ENCODE results near the gene WFS1.

Gene WFS1

GRCh38 chr4:6298035-6298434, 28.4 kb downstream of the WFS1 start:
- no peak for DNase-seq (ENCODE audit: low spot score)
- in situ Hi-C loops (cut with MboI; ENCODE audit: low sequenced_read_pairs, unreplicated experiment): no loop called here
- TF ChIP-seq, protein P1, sequence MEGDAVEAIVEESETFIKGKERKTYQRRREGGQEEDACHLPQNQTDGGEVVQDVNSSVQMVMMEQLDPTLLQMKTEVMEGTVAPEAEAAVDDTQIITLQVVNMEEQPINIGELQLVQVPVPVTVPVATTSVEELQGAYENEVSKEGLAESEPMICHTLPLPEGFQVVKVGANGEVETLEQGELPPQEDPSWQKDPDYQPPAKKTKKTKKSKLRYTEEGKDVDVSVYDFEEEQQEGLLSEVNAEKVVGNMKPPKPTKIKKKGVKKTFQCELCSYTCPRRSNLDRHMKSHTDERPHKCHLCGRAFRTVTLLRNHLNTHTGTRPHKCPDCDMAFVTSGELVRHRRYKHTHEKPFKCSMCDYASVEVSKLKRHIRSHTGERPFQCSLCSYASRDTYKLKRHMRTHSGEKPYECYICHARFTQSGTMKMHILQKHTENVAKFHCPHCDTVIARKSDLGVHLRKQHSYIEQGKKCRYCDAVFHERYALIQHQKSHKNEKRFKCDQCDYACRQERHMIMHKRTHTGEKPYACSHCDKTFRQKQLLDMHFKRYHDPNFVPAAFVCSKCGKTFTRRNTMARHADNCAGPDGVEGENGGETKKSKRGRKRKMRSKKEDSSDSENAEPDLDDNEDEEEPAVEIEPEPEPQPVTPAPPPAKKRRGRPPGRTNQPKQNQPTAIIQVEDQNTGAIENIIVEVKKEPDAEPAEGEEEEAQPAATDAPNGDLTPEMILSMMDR (IDR thresholded peaks at IDR 0.05; ENCODE audit: borderline replicate concordance, control extremely low read depth, extremely low read depth, insufficient read depth, missing control alignments): no peak

- TF ChIP-seq, protein P1 (IDR thresholded peaks at IDR 0.05; ENCODE audit: borderline replicate concordance, control extremely low read depth, extremely low read depth, insufficient read depth, missing control alignments): no peak
- in situ Hi-C loops (cut with MboI; ENCODE audit: low sequenced_read_pairs, unreplicated experiment): no loop called here
- DNase-seq (ENCODE audit: low spot score): no peak
These were observed 29.2 kb downstream of the WFS1 start for GRCh38 chr4:6298852-6299251.

- TF ChIP-seq, protein P1 (IDR thresholded peaks at IDR 0.05; ENCODE audit: borderline replicate concordance, control extremely low read depth, extremely low read depth, insufficient read depth, missing control alignments): no peak
- in situ Hi-C loops (cut with MboI; ENCODE audit: low sequenced_read_pairs, unreplicated experiment): no loop called here
- DNase-seq (ENCODE audit: low spot score): no peak
These were observed 30.2 kb downstream of the WFS1 start for GRCh38 chr4:6299875-6300274.

DNA sequence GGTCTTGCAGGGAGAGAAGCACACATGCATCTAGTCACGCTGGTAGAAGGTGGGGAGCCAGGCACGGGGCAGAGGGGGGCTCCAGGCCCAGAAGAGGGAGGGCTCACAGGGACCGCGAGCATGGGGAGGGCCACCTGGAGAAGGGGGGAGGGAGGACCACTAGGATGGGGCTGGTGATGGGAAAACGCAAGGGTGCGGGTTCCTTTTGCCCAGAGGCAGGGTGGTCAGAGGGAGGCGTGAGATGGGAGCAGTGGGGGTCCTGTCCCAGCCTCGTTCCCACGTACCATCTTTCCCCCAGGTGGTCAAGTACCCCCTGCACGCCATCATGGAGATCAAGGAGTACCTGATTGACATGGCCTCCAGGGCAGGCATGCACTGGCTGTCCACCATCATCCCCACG, 30.7 kb downstream of the WFS1 start:
- in situ Hi-C loops (cut with MboI; ENCODE audit: low sequenced_read_pairs, unreplicated experiment): no loop called here

DNA sequence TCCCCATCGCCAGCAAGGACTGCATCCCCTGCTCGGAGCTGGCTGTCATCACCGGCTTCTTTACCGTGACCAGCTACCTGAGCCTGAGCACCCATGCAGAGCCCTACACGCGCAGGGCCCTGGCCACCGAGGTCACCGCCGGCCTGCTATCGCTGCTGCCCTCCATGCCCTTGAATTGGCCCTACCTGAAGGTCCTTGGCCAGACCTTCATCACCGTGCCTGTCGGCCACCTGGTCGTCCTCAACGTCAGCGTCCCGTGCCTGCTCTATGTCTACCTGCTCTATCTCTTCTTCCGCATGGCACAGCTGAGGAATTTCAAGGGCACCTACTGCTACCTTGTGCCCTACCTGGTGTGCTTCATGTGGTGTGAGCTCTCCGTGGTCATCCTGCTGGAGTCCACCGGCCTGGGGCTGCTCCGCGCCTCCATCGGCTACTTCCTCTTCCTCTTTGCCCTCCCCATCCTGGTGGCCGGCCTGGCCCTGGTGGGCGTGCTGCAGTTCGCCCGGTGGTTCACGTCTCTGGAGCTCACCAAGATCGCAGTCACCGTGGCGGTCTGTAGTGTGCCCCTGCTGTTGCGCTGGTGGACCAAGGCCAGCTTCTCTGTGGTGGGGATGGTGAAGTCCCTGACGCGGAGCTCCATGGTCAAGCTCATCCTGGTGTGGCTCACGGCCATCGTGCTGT, 31.5 kb downstream of the WFS1 start:
- TF ChIP-seq, protein P1 (IDR thresholded peaks at IDR 0.05; ENCODE audit: borderline replicate concordance, control extremely low read depth, extremely low read depth, insufficient read depth, missing control alignments): no peak
- in situ Hi-C loops (cut with MboI; ENCODE audit: low sequenced_read_pairs, unreplicated experiment): no loop called here
- DNase-seq (ENCODE audit: low spot score): no peak

More for the DNA sequence above, 30.7 kb downstream of the WFS1 start:
- DNase-seq (ENCODE audit: low spot score): no peak
- TF ChIP-seq, protein P1 (IDR thresholded peaks at IDR 0.05; ENCODE audit: borderline replicate concordance, control extremely low read depth, extremely low read depth, insufficient read depth, missing control alignments): no peak

DNA sequence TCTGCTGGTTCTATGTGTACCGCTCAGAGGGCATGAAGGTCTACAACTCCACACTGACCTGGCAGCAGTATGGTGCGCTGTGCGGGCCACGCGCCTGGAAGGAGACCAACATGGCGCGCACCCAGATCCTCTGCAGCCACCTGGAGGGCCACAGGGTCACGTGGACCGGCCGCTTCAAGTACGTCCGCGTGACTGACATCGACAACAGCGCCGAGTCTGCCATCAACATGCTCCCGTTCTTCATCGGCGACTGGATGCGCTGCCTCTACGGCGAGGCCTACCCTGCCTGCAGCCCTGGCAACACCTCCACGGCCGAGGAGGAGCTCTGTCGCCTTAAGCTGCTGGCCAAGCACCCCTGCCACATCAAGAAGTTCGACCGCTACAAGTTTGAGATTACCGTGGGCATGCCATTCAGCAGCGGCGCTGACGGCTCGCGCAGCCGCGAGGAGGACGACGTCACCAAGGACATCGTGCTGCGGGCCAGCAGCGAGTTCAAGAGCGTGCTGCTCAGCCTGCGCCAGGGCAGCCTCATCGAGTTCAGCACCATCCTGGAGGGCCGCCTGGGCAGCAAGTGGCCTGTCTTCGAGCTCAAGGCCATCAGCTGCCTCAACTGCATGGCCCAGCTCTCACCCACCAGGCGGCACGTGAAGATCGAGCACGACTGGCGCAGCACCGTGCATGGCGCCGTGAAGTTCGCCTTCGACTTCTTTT, 32.2 kb downstream of the WFS1 start:
- TF ChIP-seq, protein P1 (IDR thresholded peaks at IDR 0.05; ENCODE audit: borderline replicate concordance, control extremely low read depth, extremely low read depth, insufficient read depth, missing control alignments): no peak
- in situ Hi-C loops (cut with MboI; ENCODE audit: low sequenced_read_pairs, unreplicated experiment): no loop called here
- DNase-seq (ENCODE audit: low spot score): no peak

Measured in GM13976 (cell line).